Upper lobe of left lung (tissue), 4 donors: Measurements from ENCODE around the gene C1S.

Experiments used
- POLR2A ChIP-seq, 4 donors: fragments of 450-650 bp; IDR thresholded peaks; one replicate each; pipeline ENCODE4 v1.5.1; 2016 to 2017; ENCODE audit warnings: antibody characterized with exemption in 4 of 4, mild to moderate bottlenecking in 2 of 4
- POLR2AphosphoS5 ChIP-seq, 2 donors: sonication (generic); formaldehyde crosslinking; IDR thresholded peaks; one replicate each; pipeline ENCODE4 v1.5.1; 2017; ENCODE audit warnings: antibody characterized with exemption in 2 of 2
- TF ChIP-seq, protein P1 (sequence below), 6 experiments: fragments of 450-650 bp in 4 of 6; fragments of 200-600 bp in 2 of 6; sonication (generic) in 2 of 6; IDR thresholded peaks; one replicate each; pipeline ENCODE4 v1.5.1; 2016 to 2019; ENCODE audit warnings: antibody characterized with exemption in 6 of 6

DNA sequence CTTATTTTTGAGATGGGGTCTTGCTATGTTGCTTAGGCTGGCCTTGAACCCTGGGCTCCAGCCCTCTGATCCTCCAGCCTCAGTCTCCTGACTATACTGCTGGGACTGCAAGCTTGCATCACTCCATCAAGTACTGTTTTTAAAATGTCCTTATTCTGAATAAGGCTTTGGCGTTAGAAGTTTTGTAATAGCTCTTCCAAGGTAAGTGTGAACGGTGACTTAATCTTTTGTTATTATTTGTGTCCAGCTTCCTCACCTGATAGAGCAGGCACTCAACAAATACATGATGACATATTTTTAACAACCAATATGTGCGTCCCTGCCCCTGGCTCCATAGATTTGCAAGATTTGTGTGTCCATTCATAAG is 47.1 kb downstream of the C1S start:
- TF ChIP-seq, protein P1, sequence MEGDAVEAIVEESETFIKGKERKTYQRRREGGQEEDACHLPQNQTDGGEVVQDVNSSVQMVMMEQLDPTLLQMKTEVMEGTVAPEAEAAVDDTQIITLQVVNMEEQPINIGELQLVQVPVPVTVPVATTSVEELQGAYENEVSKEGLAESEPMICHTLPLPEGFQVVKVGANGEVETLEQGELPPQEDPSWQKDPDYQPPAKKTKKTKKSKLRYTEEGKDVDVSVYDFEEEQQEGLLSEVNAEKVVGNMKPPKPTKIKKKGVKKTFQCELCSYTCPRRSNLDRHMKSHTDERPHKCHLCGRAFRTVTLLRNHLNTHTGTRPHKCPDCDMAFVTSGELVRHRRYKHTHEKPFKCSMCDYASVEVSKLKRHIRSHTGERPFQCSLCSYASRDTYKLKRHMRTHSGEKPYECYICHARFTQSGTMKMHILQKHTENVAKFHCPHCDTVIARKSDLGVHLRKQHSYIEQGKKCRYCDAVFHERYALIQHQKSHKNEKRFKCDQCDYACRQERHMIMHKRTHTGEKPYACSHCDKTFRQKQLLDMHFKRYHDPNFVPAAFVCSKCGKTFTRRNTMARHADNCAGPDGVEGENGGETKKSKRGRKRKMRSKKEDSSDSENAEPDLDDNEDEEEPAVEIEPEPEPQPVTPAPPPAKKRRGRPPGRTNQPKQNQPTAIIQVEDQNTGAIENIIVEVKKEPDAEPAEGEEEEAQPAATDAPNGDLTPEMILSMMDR (IDR thresholded peaks at IDR 0.05): no peak
- TF ChIP-seq POLR2A (IDR thresholded peaks at IDR 0.05): no peak
- no peak for TF ChIP-seq POLR2AphosphoS5 (IDR thresholded peaks at IDR 0.05)
